HEK293 (cell line): ENCODE measurements around the gene DNMT1.

Experiments used
- CTCF ChIP-seq: fragments of 450-650 bp; formaldehyde crosslinking; IDR thresholded peaks from 2 replicates; pipeline ENCODE4 v1.5.1; 2016; ENCODE audit warnings: missing biosample characterization, missing genetic modification characterization
- ZIC2 ChIP-seq: fragments of 450-650 bp; formaldehyde crosslinking; IDR thresholded peaks from 2 replicates; pipeline ENCODE4 v1.5.1; 2016; ENCODE audit warnings: missing biosample characterization, missing genetic modification characterization
- ZNF112 ChIP-seq: fragments of 450-650 bp; formaldehyde crosslinking; IDR thresholded peaks from 2 replicates; pipeline ENCODE4 v1.5.0; 2017; ENCODE audit warnings: missing biosample characterization, missing genetic modification characterization
- ZNF311 ChIP-seq: fragments of 450-650 bp; formaldehyde crosslinking; IDR thresholded peaks from 2 replicates; pipeline ENCODE4 v1.5.1; 2017; ENCODE audit warnings: missing biosample characterization, missing genetic modification characterization, borderline replicate concordance
- ZNF529 ChIP-seq: fragments of 450-650 bp; formaldehyde crosslinking; IDR thresholded peaks from 2 replicates; pipeline ENCODE4 v1.5.1; 2017; ENCODE audit warnings: missing genetic modification characterization, missing biosample characterization; ENCODE audit not compliant: insufficient replicate concordance

- no peak for TF ChIP-seq CTCF (tag by site-specific recombination)
- TF ChIP-seq ZIC2 (tag by site-specific recombination) = no peak
- no peak for TF ChIP-seq ZNF529 (tag by site-specific recombination)
- no peak for TF ChIP-seq ZNF311 (tag by site-specific recombination)
- no peak for TF ChIP-seq ZNF112 (tag by site-specific recombination)
Observed at GRCh38 chr19:10222201-10222890, 27.6 kb upstream of the DNMT1 start.
